ENCODE data around the gene SERPINA4. TPM values are rescaled to one million over a fixed set of nuclear protein-coding genes. Genes with fewer than 3 reads are reported as not detected.

Gene SERPINA4
- polyA plus RNA-seq, 1 of the 3 experiments (the other 2 are of a cell fraction): not detected

- Histone ChIP-seq H3K4me3 (ENCODE audit: low read depth in 2 of 2, low read length in 1 of 2) (no peak overlapping the region), H2AFZ (ENCODE audit: low read depth) (no peak overlapping the region), H3F3A (replicated peaks; ENCODE audit: insufficient read depth) (no peaks in the 10 kb centered on the region), H3K9ac (no peak overlapping the region), H3K4me2 (no peak overlapping the region), H4K20me1 (ENCODE audit: insufficient read depth) (no peaks in the 10 kb centered on the region), H3K9me2 (no peaks in the 10 kb centered on the region), H3K27ac (ENCODE audit: low read depth in 2 of 2, low read length in 1 of 2) (no peak overlapping the region), H3K9me3 (no peaks in the 10 kb centered on the region), H3K27me3 (ENCODE audit: insufficient read depth) (no peaks in the 10 kb centered on the region), H3K4me1 (ENCODE audit: control insufficient read depth in 1 of 2, insufficient read depth in 2 of 2, low read depth in 1 of 2, low read length in 1 of 2) (no peaks in the 10 kb centered on the region), H3K36me3 (replicated peaks in 1 of 2; ENCODE audit: control insufficient read depth in 1 of 2, insufficient read depth in 2 of 2, low read length in 1 of 2) (no peaks in the 10 kb centered on the region), H3K79me2 (ENCODE audit: insufficient read depth) (no peaks in the 10 kb centered on the region)
- CTCF ChIA-PET: interaction anchor here (2.7 kb wide), 1 partner anchor 58 kb away, joined by 15 read pairs; no protein-coding TSS in a partner anchor
- 73% methylated on average over 9 of the region's 15 CpGs for WGBS (ENCODE audit: low lambda C conversion rate)
- DNase-seq: no peak
- POLR2A ChIA-PET: no interaction called here
- TF ChIP-seq RAD21 (IDR thresholded peaks at IDR 0.05; ENCODE audit: low read length) (no peak), GATA2 (CRISPR knock-in tag; IDR thresholded peaks at IDR 0.05) (no peak)
Observed at GRCh38 chr14:94543449-94544124, 17.7 kb upstream of the SERPINA4 start.

DNA sequence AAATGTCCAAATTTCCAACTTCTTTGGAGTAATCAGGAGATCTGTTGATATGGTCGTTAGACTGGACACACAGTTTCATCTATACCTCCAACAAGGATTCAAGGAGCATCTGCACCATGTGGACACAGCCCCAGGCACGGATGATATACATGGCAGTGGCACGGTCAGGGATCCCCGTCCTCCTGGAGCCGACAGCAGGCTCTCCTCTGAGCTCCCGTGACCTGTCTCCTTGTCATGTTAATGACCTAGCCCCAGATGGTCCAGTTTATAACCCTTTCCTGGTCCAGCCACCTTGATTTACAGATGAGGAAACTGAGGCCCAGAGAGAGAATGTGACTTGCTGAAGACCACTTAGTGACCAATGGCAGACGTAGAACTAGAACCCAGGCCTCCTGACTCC is 16.5 kb upstream of the SERPINA4 start:
- no peak for TF ChIP-seq MXI1 (IDR thresholded peaks at IDR 0.05; ENCODE audit: low read depth, low read length)
- no peak for TF ChIP-seq RXRA (IDR thresholded peaks at IDR 0.05; ENCODE audit: borderline replicate concordance, low read depth)
- TF ChIP-seq POLR2AphosphoS5 (IDR thresholded peaks at IDR 0.05; ENCODE audit: low read depth, low read length): no peak
- CTCF ChIA-PET: interaction anchor here (1.3 to 2.7 kb wide), 2 partner anchors 15 to 59 kb away, joined by 3 to 15 read pairs; no protein-coding TSS in a partner anchor
- Histone ChIP-seq H3K9me2 (no peaks in the 10 kb centered on the region), H3F3A (replicated peaks; ENCODE audit: insufficient read depth) (no peaks in the 10 kb centered on the region), H3K4me2 (no peak overlapping the region), H2AFZ (ENCODE audit: low read depth) (no peak overlapping the region), H3K9me3 (no peaks in the 10 kb centered on the region), H4K20me1 (ENCODE audit: insufficient read depth) (no peaks in the 10 kb centered on the region), H3K9ac (no peak overlapping the region), H3K79me2 (ENCODE audit: insufficient read depth) (no peaks in the 10 kb centered on the region), H3K27me3 (ENCODE audit: insufficient read depth) (no peaks in the 10 kb centered on the region), H3K4me3 (ENCODE audit: low read depth in 2 of 2, low read length in 1 of 2) (no peak overlapping the region), H3K4me1 (ENCODE audit: control insufficient read depth in 1 of 2, insufficient read depth in 2 of 2, low read depth in 1 of 2, low read length in 1 of 2) (no peaks in the 10 kb centered on the region), H3K36me3 (replicated peaks in 1 of 2; ENCODE audit: control insufficient read depth in 1 of 2, insufficient read depth in 2 of 2, low read length in 1 of 2) (no peaks in the 10 kb centered on the region), H3K27ac (ENCODE audit: low read depth in 2 of 2, low read length in 1 of 2) (no peak overlapping the region)
- WGBS (ENCODE audit: low lambda C conversion rate): 58% methylated on average over 6 of the region's 7 CpGs
- DNase-seq: no peak
- POLR2A ChIA-PET: no interaction called here

DNA sequence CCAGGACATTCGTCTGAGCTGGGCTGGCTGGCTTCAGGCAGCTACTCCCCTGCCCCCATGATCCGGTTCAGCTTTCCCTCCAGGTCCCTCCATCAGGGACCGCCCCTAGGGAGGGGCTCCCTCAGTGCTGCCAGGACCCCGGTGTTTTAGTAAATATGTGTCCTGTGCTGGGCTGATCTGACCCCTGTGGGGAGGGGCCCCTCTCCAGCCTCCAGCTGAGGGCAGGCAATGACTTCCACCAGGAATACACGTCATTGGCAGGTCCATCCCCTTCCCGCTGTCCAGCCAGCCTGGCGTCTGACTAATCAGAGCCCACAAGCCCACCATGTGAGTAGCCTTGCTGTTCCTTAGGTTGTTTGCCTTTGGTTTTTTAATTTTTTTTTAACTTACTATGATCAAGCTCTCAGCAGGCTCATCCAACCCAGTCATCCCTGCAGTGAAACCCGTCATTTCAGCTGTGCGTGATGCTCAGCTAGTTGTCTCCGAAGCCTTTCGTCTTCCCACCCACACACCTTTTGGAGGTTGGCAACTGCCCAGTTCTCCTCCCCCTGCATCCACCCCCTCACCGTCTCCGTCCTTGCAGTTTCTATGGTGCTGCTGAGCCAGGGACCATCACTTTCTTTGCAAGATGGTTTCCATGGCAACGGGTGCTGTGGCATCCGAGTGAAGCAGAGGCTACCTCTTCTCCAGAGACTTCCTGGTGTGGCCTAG is 16.0 kb upstream of the SERPINA4 start:
- Histone ChIP-seq H3K9ac (no peak overlapping the region), H3K79me2 (ENCODE audit: insufficient read depth) (no peaks in the 10 kb centered on the region), H3K4me2 (no peak overlapping the region), H3K4me3 (ENCODE audit: low read depth in 2 of 2, low read length in 1 of 2) (no peak overlapping the region), H3K27me3 (ENCODE audit: insufficient read depth) (no peaks in the 10 kb centered on the region), H3K9me2 (no peaks in the 10 kb centered on the region), H2AFZ (ENCODE audit: low read depth) (no peak overlapping the region), H3K9me3 (no peaks in the 10 kb centered on the region), H3K4me1 (ENCODE audit: control insufficient read depth in 1 of 2, insufficient read depth in 2 of 2, low read depth in 1 of 2, low read length in 1 of 2) (no peaks in the 10 kb centered on the region), H3K36me3 (replicated peaks in 1 of 2; ENCODE audit: control insufficient read depth in 1 of 2, insufficient read depth in 2 of 2, low read length in 1 of 2) (no peaks in the 10 kb centered on the region), H4K20me1 (ENCODE audit: insufficient read depth) (no peaks in the 10 kb centered on the region), H3F3A (replicated peaks; ENCODE audit: insufficient read depth) (no peaks in the 10 kb centered on the region), H3K27ac (ENCODE audit: low read depth in 2 of 2, low read length in 1 of 2) (no peak overlapping the region)
- DNase-seq: no peak
- TF ChIP-seq ZBTB33 (IDR thresholded peaks at IDR 0.05; ENCODE audit: borderline replicate concordance, low read depth): no peak
- no peak for TF ChIP-seq ELF1 (IDR thresholded peaks at IDR 0.05)
- no peak for TF ChIP-seq EZH2phosphoT487 (IDR thresholded peaks at IDR 0.05; ENCODE audit: borderline replicate concordance, low read depth)
- no peak for TF ChIP-seq IRF3 (IDR thresholded peaks at IDR 0.05; ENCODE audit: low read depth, low read length)
- TF ChIP-seq FOXM1 (IDR thresholded peaks at IDR 0.05; ENCODE audit: low read depth): no peak
- 62% methylated on average over 11 of the region's 15 CpGs for WGBS (ENCODE audit: low lambda C conversion rate)
- ChIA-PET POLR2A (no interaction called here), CTCF (interaction anchor here (1.3 to 2.7 kb wide), 2 partner anchors 16 to 59 kb away, joined by 3 to 15 read pairs; no protein-coding TSS in a partner anchor)

All from SK-N-SH (cell line).